ENCODE data around the gene UBAC2.
A peak's percentile ranks its signal among the peaks of the same experiment; 100 is the strongest.

The UBAC2 gene

DNA sequence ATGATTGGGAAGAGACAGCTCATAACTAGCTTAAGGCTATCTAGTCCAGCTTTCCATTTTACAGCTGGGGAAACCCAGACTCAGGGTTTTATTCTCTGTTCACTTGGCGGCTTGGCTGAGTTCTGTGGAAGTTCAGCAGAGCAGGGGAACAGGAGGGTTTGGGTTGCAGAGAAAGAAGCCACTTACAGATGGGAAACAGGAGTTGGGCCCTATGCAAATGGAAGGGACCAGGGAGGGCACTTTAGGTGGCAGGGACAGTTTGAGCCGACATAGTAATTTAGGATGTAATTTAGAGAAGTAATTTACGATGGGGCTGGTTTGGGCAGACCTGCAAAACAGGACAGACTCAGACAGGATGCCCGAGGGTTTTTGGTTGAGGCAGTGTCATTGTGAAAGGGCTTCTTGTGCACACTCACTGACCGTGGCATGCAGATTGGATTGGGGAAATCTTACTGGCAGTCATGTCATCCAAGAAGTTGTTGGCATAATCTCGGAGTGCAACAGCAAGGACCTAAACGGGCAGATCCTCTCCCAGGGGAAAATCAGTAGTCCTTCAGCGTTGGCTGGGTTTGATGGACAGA lies 153.8 kb downstream of the UBAC2 start:
- DNase-seq = no peak

DNA sequence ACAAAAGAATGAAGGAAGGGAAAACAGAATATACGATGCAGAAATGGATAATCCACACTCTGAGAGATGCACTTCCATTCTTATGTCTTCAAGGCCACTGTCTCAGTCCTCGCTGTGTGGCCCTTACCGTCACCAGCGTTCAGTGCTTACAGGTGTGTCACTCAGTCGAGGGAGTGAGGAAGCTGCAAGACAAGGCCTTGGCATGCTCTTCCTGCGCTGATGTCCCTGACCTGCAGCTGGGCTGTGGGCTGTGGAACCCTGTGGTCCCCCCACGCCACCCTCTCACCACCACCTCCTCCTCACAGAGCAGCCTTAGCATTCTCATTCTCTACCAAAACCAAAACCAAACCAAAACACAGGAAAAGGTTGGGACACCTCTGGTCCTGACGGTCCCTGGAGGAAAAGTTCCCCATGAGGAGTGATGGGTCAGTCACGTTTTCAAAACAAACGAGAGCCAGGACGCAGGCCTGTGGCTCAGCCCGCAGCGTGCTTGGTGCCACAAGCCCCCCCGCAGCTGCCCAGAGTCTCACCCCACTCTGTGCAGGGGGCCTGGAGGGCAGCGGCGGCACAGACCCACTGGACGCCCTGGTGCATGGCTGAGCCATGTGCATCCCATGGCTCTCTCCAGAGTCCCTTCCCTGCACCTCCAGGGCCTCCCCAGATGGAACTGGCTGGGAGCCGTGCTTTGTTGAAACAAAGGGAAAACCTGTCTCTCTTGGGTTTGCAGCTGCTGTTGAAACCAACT lies 154.8 kb downstream of the UBAC2 start:
- no peak for DNase-seq

DNA sequence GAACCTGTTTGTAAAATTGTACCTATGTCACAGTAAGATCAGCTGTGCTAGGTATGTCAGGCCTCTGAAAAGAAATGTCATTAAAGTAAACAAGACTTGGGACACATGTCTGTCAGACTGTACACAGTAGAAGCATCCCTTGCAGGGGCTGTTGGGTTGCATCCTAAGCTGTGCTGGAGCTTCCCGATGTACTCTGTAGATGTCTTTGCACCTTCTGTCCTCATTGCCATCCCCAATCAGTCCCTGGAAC lies 155.3 kb downstream of the UBAC2 start:
- DNase-seq = no peak

- peak in 2 of 58 donors; percentile 18 to 60 for DNase-seq
Observed at GRCh38 chr13:99356262-99357091, 155.8 kb downstream of the UBAC2 start.

DNA sequence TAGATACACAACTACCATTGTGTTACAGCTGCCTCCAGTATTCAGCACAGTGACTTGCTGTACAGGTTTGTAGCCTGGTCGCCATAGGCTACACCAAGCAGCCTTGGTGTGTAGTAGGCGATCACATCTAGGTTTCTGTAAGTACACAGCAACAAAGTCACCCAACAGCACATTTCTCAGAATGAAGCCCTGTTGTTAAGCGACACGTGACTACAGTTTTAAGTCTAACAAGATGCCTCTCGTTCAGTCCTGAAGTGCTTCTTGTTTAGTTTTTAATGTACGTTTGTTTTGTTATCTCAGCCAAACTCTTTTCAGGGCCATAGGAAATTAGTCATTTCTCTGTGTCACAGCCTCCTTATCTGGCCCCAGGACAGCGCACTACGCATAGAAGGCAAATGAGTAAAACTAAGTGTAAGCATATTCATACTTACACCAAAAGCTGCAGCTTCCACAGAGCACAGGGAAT lies 156.5 kb downstream of the UBAC2 start:
- DNase-seq = no peak

DNA sequence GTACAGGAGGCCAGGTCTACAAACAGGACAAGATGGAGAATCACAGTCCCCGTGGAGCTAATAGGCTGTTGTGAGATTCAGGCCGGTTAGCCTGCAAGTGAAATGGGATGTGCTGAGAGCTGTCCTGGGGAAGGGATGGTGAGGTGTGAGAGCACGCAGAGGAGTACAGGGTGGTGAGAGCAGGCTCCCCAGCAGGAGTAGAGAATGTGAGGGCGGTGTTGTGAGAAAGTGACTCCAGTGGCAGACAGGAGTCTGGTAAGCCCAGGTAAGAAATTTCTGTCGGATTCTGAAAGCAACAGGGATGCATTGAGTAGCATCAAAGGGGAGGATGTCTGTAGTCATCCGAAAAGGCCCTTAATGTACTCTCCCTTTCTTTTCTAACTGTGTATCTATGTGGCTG lies 157.3 kb downstream of the UBAC2 start:
- no peak for DNase-seq

DNA sequence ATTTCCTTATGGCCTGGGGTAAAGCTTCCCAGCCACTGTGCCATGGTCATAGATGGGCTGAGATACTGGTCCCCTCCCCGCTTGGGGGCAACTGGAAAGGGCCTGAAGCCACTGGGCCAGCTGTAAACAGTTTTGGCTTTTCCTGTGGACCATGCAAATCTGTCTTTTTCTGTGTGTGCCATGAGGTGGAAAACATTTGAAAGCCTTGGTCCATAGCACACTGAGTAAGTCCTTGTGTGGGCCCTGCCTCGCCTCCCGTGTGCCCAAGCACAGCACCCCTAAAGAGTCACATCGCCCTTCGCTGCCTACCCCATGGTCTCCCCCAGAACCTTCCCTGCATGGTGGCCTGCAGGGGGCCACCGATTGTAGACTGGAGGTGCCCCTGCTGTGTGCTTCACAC lies 158.9 kb downstream of the UBAC2 start:
- DNase-seq = no peak

GRCh38 chr13:99360696-99361095 lies 160.0 kb downstream of the UBAC2 start:
- DNase-seq = no peak

GRCh38 chr13:99361197-99361596 lies 160.5 kb downstream of the UBAC2 start:
- no peak for DNase-seq

DNA sequence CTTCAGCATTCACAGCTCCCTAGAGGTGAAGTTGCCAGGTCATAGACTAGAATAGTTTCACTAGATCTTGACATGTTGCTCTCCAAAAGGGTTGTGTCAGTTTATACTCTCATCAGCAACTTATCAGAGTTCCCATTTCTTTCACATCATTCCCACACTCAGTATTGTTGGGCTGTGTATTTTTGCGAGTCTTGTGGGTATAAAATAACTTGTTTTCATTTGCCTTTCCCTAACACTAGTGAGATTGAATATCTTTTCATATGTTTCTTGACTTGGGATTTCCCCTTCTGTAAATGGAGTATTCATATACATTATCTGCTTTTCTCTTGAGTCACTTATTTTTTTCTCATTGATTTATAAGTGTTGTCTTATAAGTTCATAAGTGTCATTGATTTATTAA lies 161.7 kb downstream of the UBAC2 start:
- DNase-seq = no peak

GRCh38 chr13:99363391-99363790 lies 162.7 kb downstream of the UBAC2 start:
- no peak for DNase-seq

GRCh38 chr13:99363949-99364348 lies 163.3 kb downstream of the UBAC2 start:
- DNase-seq = no peak

DNA sequence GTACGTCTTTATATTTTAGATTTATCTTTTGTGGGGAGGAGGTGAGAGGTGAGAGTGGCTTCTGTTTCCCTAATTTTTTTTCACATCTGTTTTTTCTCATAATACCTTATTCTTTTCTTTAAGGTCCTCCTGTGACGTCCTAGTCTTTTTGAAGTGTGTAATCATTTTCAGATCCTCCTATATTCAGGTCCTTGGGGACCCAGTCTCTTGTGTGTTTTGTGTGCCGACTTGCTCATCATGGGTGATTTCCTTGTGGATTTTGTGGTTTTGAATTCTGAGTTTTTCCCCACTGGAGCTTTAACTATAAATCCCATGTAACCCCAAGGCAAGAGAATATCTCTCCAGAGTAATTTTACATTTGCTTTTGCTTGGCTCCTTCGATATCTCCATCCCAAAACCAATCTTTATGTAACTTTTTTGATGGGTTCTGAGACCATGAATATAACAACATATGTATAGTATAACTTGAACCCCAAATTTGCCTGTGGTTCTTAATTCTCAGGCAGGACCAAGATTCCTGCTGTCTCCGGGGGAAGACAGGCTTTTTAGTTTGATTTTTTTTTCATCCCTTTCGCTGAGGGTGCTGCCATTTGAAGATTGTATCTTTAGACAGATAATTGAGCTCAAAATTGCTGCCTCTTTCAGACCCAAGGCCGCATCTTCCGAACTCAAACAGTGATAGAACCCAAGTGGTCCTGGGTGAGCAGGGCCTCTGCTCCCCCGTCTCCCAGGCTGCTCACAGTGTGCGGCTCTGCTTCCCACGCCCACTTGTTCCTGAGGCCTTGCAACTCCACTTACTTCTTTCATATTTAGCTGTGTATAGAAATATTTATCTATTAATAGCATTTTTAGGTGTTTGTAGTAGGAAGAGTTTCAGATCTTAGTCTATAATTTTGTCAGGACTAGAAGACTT lies 165.7 kb downstream of the UBAC2 start:
- no peak for DNase-seq

GRCh38 chr13:99367106-99367616 lies 166.5 kb downstream of the UBAC2 start:
- no peak for DNase-seq

DNA sequence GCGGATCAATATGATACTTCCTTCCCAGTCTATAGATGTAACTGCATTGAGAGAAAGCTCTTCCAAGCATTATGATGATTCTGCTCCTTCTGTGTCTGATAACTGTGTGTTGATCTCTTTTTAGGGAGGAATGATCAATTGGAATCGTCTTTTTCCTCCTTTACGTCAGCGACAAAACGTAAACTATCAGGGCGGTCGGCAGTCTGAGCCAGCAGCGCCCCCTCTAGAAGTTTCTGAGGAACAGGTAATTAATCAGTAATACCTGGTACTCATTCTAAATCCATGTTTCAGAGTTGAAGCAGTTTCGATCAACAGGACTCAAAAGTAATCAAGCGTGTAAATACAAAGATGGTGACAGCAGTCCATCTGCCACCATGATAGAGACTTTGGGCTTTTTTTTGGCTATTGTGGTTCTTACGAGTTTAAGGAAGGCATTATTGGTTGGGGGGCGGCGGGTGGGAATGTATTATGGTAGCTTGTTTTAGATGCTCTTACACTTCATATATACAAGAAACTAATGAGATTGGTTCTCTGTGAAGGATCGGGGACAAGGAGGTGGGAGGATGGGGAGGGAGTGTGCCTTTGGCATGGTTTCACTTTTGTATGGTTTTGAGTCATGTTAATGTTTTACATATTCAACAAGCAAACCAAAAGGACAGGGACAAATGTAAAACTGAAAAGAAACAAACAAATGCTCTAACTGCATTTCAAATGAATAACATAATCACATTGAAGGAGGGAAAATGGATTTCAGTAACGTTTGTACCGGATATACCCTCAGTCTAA lies 167.2 kb downstream of the UBAC2 start:
- DNase-seq = no peak

GRCh38 chr13:99370481-99371275 lies 170.0 kb downstream of the UBAC2 start:
- no peak for DNase-seq

DNA sequence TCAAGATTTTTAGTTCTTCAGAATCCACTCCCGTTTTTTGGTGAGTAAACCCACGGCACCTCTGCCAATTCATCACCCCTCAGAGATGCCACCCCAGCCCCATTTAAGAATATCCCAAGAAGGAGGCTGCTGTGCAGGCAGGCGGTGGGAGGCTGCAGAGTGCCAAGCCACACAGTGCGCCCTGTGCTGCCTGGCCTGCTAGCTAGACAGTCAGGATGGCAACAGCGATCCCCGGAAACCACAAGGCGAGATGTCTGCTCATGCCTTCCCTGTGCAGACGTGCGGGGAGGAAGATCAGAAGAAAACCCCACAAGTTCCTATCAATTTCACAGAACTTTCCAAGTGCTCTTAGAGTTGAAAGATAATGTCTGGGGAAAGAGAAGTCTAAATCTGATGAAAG lies 171.3 kb downstream of the UBAC2 start:
- DNase-seq = peak in 16 of 58 donors; percentile 15 to 49 (median 26)

DNA sequence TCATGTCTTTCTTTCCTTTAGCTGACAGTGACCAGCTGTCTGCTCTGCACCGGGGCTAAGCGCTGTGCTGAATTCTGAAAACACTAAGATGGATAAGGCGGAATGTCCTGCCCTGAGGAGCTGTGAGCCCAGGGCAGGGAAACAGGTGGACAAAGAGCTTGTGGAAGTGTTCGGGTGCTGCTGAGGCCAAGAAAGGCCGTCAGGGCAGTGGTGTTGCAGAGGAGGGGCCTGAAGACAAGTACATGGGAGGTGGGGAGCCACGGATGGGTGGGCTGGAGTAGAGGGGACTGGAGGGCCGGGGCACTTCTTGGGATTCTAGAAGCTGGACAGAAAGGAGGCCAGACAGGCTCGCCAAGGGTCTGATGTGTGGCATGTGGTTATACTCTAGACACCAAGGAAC lies 172.8 kb downstream of the UBAC2 start:
- no peak for DNase-seq

DNA sequence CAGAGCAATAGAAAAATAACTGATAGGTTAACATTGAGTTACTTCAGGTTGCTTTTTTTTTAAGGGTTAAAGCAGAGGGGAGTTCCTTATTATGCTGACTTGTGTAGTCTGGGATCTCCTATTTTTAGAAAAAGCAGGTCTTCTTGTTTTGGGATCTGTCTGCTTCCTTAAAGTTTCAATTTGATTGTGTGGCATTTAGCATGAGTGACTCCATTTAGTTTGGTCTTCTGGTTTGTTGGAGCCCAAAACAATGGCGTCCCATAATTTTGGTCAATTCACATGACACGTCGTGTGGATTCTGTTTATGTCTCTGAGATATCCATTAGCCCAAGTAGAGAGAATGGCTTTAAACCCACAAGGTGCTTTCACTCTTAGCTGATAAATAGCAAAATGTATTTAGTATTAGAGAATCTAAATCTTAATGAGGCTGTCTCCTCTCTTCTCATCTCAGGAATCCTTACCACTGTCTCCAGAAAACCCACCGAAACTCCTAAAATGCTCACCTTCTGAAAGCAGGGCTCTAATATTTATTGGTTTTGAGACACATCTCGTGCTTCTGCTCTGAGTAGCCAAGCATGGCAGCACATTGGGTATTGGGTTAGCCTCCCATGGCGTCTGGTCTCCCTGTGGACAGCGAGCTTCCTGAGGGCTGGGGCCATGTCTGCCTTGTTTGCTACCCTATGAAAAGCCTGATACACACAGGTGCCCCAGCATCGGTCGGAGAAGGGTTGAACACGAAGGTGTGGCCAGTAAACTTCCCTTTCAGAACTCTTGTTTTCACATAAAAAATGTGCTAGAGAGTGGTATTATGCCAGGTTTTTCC lies 173.7 kb downstream of the UBAC2 start:
- DNase-seq = no peak
